ENCODE measurements around the gene BABAM2. TPM values are rescaled to one million over a fixed set of nuclear protein-coding genes. Genes with fewer than 3 reads are reported as not detected.

The BABAM2 gene
- total RNA-seq, 2 experiments from 2014 or later = 19.7 to 33.2 TPM

DNA sequence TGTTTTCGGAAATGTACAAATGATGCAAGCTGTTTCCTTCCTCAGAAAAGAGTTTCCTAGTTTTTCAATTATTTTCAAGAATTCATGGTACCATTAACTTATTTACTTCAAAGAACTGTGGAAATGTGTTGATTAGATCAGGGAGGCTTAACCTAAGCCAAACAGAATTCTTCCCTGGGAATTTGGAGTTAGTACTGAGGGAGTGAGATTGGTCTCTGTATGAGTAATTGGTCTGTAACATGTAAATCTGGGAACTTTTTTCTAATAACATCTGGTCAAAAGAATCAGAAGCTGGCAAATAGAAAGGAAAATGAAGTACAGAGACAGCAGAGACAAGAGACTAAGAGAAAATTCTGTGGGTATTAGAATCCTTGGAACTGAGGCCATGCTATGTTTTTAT lies 145.8 kb downstream of the BABAM2 start:
- no peak for DNase-seq (ENCODE audit: low spot score)
- Histone ChIP-seq H3K79me2 (ENCODE audit: insufficient read depth, low read depth, low read length) (no peaks in the 10 kb centered on the region), H3K4me3 (ENCODE audit: low read depth, low read length, poor library complexity, severe bottlenecking) (no peak overlapping the region), H2AFZ (ENCODE audit: low read length) (no peak overlapping the region), H3K9me2 (ENCODE audit: insufficient read depth, low read length) (no peaks in the 10 kb centered on the region), H3K4me1 (ENCODE audit: insufficient read depth, low read length, poor library complexity, severe bottlenecking) (no peaks in the 10 kb centered on the region), H3K9me3 (ENCODE audit: low read length) (no peaks in the 10 kb centered on the region), H4K20me1 (ENCODE audit: insufficient read depth, low read length) (no peaks in the 10 kb centered on the region), H3K27ac (ENCODE audit: low read depth, low read length, poor library complexity, severe bottlenecking) (no peak overlapping the region), H3K4me2 (ENCODE audit: low read length) (no peak overlapping the region), H3K36me3 (ENCODE audit: insufficient read depth, low read length) (no peaks in the 10 kb centered on the region)
- ChIA-PET POLR2A (no interaction called here), CTCF (ENCODE audit: unreplicated experiment) (no interaction called here)
- BruUV-seq (replicated peaks) = no TSS peak
- intact Hi-C loops (cut with micrococcal nuclease; ENCODE audit: unreplicated experiment) = no loop called here
- no peak for TF ChIP-seq EZH2phosphoT487 (IDR thresholded peaks at IDR 0.05; ENCODE audit: borderline replicate concordance, low read depth, low read length)
- TF ChIP-seq, protein P1, sequence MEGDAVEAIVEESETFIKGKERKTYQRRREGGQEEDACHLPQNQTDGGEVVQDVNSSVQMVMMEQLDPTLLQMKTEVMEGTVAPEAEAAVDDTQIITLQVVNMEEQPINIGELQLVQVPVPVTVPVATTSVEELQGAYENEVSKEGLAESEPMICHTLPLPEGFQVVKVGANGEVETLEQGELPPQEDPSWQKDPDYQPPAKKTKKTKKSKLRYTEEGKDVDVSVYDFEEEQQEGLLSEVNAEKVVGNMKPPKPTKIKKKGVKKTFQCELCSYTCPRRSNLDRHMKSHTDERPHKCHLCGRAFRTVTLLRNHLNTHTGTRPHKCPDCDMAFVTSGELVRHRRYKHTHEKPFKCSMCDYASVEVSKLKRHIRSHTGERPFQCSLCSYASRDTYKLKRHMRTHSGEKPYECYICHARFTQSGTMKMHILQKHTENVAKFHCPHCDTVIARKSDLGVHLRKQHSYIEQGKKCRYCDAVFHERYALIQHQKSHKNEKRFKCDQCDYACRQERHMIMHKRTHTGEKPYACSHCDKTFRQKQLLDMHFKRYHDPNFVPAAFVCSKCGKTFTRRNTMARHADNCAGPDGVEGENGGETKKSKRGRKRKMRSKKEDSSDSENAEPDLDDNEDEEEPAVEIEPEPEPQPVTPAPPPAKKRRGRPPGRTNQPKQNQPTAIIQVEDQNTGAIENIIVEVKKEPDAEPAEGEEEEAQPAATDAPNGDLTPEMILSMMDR (conservative IDR thresholded peaks at IDR 0.05; ENCODE audit: low read length) = no peak

DNA sequence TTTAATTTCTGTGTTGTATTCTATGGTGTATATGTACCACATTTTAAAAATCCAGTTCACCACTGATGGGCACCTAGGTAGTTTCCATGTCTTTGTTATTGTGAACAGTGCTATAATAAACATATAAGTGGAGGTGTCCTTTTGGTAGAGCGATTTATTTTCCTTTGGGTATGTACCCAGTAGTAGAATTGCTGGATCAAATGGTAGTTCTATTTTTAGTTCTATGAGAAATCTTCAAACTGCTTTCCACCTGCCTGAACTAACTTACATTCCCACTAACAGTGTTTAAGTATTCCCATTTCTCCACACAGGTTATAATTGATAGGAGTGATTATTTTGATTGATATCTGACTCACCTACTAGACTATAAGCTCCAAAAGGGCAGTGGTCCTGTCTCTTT lies 148.2 kb downstream of the BABAM2 start:
- no peaks in the 10 kb centered on the region for H4K20me1 ChIP-seq (ENCODE audit: insufficient read depth, low read length)
- H3K79me2 ChIP-seq (ENCODE audit: insufficient read depth, low read depth, low read length) = no peaks in the 10 kb centered on the region
- CTCF ChIA-PET (ENCODE audit: unreplicated experiment) = no interaction called here
- no peaks in the 10 kb centered on the region for H3K4me1 ChIP-seq (ENCODE audit: insufficient read depth, low read length, poor library complexity, severe bottlenecking)
- POLR2A ChIA-PET = no interaction called here
- H3K27ac ChIP-seq (ENCODE audit: low read depth, low read length, poor library complexity, severe bottlenecking) = no peak overlapping the region
- H3K4me3 ChIP-seq (ENCODE audit: low read depth, low read length, poor library complexity, severe bottlenecking) = no peak overlapping the region
- no peaks in the 10 kb centered on the region for H3K9me2 ChIP-seq (ENCODE audit: insufficient read depth, low read length)
- H3K36me3 ChIP-seq (ENCODE audit: insufficient read depth, low read length) = no peaks in the 10 kb centered on the region
- TF ChIP-seq, protein P1 (conservative IDR thresholded peaks at IDR 0.05; ENCODE audit: low read length) = no peak
- no peak for TF ChIP-seq EZH2phosphoT487 (IDR thresholded peaks at IDR 0.05; ENCODE audit: borderline replicate concordance, low read depth, low read length)
- no peak for DNase-seq (ENCODE audit: low spot score)
- BruUV-seq (replicated peaks) = no TSS peak
- H3K9me3 ChIP-seq (ENCODE audit: low read length) = no peaks in the 10 kb centered on the region
- H2AFZ ChIP-seq (ENCODE audit: low read length) = no peak overlapping the region
- no peak overlapping the region for H3K4me2 ChIP-seq (ENCODE audit: low read length)
- intact Hi-C loops (cut with micrococcal nuclease; ENCODE audit: unreplicated experiment) = no loop called here

DNA sequence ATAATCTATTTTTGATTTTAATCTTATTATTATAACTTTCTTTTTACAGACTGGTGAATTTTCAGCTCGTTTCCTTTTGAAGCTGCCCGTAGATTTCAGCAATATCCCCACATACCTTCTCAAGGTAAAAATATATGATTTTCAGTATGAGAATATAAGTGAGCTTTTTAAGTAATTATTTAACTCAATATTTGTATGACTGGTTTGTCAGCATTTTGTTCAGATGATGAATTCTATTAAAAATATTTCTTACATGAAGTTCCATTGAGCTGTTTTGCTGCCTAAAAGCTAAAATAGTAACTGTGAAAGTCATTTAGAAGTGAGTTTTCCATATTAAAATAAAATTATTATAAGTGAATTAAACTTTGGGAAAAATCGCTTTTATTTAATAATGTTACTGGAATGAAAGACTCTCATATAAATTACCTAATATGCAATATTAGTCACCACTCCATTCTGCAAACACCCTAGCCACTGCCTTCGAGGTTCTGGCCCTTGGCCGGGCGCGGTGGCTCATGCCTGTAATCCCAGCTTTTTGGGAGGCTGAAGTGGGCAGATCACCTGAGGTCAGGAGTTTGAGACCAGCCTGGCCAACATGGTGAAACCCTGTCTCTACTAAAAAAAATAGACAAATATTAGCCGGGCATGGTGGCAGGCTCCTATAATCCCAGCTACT lies 155.3 kb downstream of the BABAM2 start:
- no peaks in the 10 kb centered on the region for H3K79me2 ChIP-seq (ENCODE audit: insufficient read depth, low read depth, low read length)
- CTCF ChIA-PET (ENCODE audit: unreplicated experiment) = no interaction called here
- POLR2A ChIA-PET = interaction anchor here (0.7 kb wide), 1 partner anchor 473 kb away, joined by 3 read pairs; no protein-coding TSS in a partner anchor
- H2AFZ ChIP-seq (ENCODE audit: low read length) = no peak overlapping the region
- H3K4me1 ChIP-seq (ENCODE audit: insufficient read depth, low read length, poor library complexity, severe bottlenecking) = no peaks in the 10 kb centered on the region
- DNase-seq (ENCODE audit: low spot score) = no peak
- intact Hi-C loops (cut with micrococcal nuclease; ENCODE audit: unreplicated experiment) = no loop called here
- H3K27ac ChIP-seq (ENCODE audit: low read depth, low read length, poor library complexity, severe bottlenecking) = no peak overlapping the region
- H3K4me3 ChIP-seq (ENCODE audit: low read depth, low read length, poor library complexity, severe bottlenecking) = no peak overlapping the region
- H3K36me3 ChIP-seq (ENCODE audit: insufficient read depth, low read length) = no peaks in the 10 kb centered on the region
- H3K9me3 ChIP-seq (ENCODE audit: low read length) = no peaks in the 10 kb centered on the region
- no peaks in the 10 kb centered on the region for H3K9me2 ChIP-seq (ENCODE audit: insufficient read depth, low read length)
- H4K20me1 ChIP-seq (ENCODE audit: insufficient read depth, low read length) = no peaks in the 10 kb centered on the region
- BruUV-seq (replicated peaks) = no TSS peak
- no peak overlapping the region for H3K4me2 ChIP-seq (ENCODE audit: low read length)
- no peak for TF ChIP-seq EZH2phosphoT487 (IDR thresholded peaks at IDR 0.05; ENCODE audit: borderline replicate concordance, low read depth, low read length)
- TF ChIP-seq, protein P1 (conservative IDR thresholded peaks at IDR 0.05; ENCODE audit: low read length) = no peak
